Kidney epithelial cell (primary cell): ENCODE measurements around the gene TSKS. TPM values are rescaled to one million over a fixed set of nuclear protein-coding genes. Genes with fewer than 3 reads are reported as not detected.

Source experiments
- DNase-seq: peaks from one replicate; pipeline ENCODE4 v3.0.0-alpha.2; 2010; ENCODE audit warnings: low read depth
- H3K27me3 ChIP-seq: 2 replicates; pipeline ENCODE4 v1.6.0; 2011; ENCODE audit warnings: low read length; ENCODE audit not compliant: control insufficient read depth, insufficient read depth
- H3K36me3 ChIP-seq: 2 replicates; pipeline ENCODE4 v1.5.1; 2011; ENCODE audit warnings: low read length; ENCODE audit not compliant: control insufficient read depth, insufficient read depth
- H3K4me3 ChIP-seq: 2 replicates; pipeline ENCODE4 v1.5.1; 2011; ENCODE audit warnings: low read depth, mild to moderate bottlenecking, control low read depth, low read length
- CTCF ChIP-seq: IDR thresholded peaks from 2 replicates; pipeline ENCODE4 v1.5.1; 2011; ENCODE audit warnings: mild to moderate bottlenecking, moderate library complexity, low read length, control low read depth, inconsistent platforms; ENCODE audit not compliant: insufficient read depth, poor library complexity, severe bottlenecking
- total RNA-seq: library from RNA; depleted of rRNA; stranded (reverse); fragments of >200 nt; gene quantifications from 2 replicates; pipeline ENCODE4 v1.2.3, GENCODE V29; 2015

The TSKS gene
- total RNA-seq, 1 donor from 2014 or later, result not detected

GRCh38 chr19:49799798-49800376, 36.8 kb upstream of the TSKS start:
- Histone ChIP-seq H3K27me3 (no peaks in the 10 kb centered on the region), H3K4me3 (no peak overlapping the region), H3K36me3 (peaks cover 2% of the 10 kb centered on the region)
- TF ChIP-seq CTCF, result peak; percentile 23
- DNase-seq, result no peak

- Histone ChIP-seq H3K4me3 (no peak overlapping the region), H3K27me3 (no peaks in the 10 kb centered on the region), H3K36me3 (peaks cover 2% of the 10 kb centered on the region)
- DNase-seq, result no peak
- TF ChIP-seq CTCF, result no peak
Observed at GRCh38 chr19:49799271-49799797, 36.2 kb upstream of the TSKS start.

GRCh38 chr19:49798574-49798973, 35.5 kb upstream of the TSKS start:
- no peaks in the 10 kb centered on the region for H3K27me3 ChIP-seq
- peaks cover 2% of the 10 kb centered on the region for H3K36me3 ChIP-seq
- no peak overlapping the region for H3K4me3 ChIP-seq
- no peak for DNase-seq
- TF ChIP-seq CTCF, result no peak

- H3K36me3 ChIP-seq, result peaks cover 2% of the 10 kb centered on the region
- no peak for DNase-seq
- no peak overlapping the region for H3K4me3 ChIP-seq
- no peaks in the 10 kb centered on the region for H3K27me3 ChIP-seq
- TF ChIP-seq CTCF, result no peak
Observed at GRCh38 chr19:49795615-49796014, 32.5 kb upstream of the TSKS start.

- DNase-seq, result no peak
- Histone ChIP-seq H3K4me3 (no peak overlapping the region), H3K36me3 (peaks cover 2% of the 10 kb centered on the region), H3K27me3 (no peaks in the 10 kb centered on the region)
- TF ChIP-seq CTCF, result no peak
Observed at GRCh38 chr19:49793561-49793840, 30.4 kb upstream of the TSKS start.
